Activated CD4-positive, alpha-beta T cell treated with anti-CD3 and anti-CD28 coated beads, Interleukin-2, amount 10 ng/mL, durations not matched to agents 7 days and 5 days (primary cell): ENCODE data around the gene FUBP1. TPM values are rescaled to one million over a fixed set of nuclear protein-coding genes. Genes with fewer than 3 reads are reported as not detected.
"Not testable (repeated sequence)": the region's sequence is repeated elsewhere in the genome, so short reads cannot be mapped to it uniquely, and the experiment has no call there.

Source experiments
- CTCF ChIA-PET: fragments of 350-600 bp; sonication (Branson Sonifier 250); formaldehyde crosslinking; loops from one replicate; lab custom pipeline; 2021; ENCODE audit warnings: antibody characterized with exemption; lab: Charles Lee
- POLR2A ChIA-PET: fragments of 350-600 bp; sonication (Branson Sonifier 250); formaldehyde crosslinking; loops from one replicate; lab custom pipeline; 2021; ENCODE audit warnings: antibody characterized with exemption; lab: Charles Lee
- DNase-seq: peaks from one replicate; pipeline ENCODE4 v3.0.0-alpha.2; 2020
- H3K27ac Mint-ChIP-seq: one replicate; pipeline ENCODE4 v1.8.0; 2021; ENCODE audit warnings: mild to moderate bottlenecking, moderate library complexity, mixed read lengths
- H3K27me3 Mint-ChIP-seq: one replicate; pipeline ENCODE4 v1.8.0; 2021; ENCODE audit warnings: mixed read lengths
- H3K36me3 Mint-ChIP-seq: one replicate; pipeline ENCODE4 v1.8.0; 2021; ENCODE audit warnings: low read depth, mixed read lengths
- H3K4me1 Mint-ChIP-seq: one replicate; pipeline ENCODE4 v1.8.0; 2021; ENCODE audit warnings: mixed read lengths
- H3K4me3 Mint-ChIP-seq: one replicate; pipeline ENCODE4 v1.8.0; 2021; ENCODE audit warnings: mild to moderate bottlenecking, moderate library complexity, mixed read lengths
- H3K9me3 Mint-ChIP-seq: one replicate; pipeline ENCODE4 v1.8.0; 2021; ENCODE audit warnings: mixed read lengths
- total RNA-seq, 2 experiments: library from RNA; stranded (reverse); gene quantifications; one replicate each; pipeline ENCODE4 v1.2.3, GENCODE V29; 2021

FUBP1 gene
- total RNA-seq, 2 experiments from 2014 or later: 193 to 217 TPM

DNA sequence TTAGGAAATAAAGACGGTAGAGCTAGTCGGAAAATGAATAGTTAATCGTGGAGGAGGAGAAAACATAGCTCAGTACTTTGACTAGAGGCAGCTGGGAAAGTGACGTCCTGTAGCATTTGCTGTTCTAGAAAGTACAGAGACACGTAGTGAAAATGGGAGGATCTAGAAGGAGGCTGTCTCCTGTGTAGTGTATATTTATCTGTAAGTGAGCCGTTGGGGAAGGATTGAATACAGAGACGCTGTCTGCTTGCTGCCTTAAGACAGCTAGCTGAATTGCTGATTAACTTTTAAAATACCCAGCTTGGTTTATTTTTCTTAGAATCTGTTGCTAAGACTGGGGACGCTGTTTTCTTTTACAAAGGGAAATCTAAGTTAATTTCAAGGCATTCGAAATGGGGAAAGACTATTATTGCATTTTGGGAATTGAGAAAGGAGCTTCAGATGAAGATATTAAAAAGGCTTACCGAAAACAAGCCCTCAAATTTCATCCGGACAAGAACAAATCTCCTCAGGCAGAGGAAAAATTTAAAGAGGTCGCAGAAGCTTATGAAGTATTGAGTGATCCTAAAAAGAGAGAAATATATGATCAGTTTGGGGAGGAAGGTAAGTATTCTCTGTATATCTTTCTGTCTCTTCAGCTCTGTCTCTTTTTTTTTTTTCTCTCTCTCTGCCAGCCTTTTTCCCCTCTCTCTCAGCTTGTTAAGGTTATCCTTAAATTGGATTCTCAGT lies 26.0 kb upstream of the FUBP1 start, which contains the start of gene DNAJB4:
DNAJB4 (plus strand) TSS at position 221 of the 729 bp plus-strand sequence; CDS start at position 393, 172 bp downstream.
- no peaks in the 10 kb centered on the region for H3K9me3 Mint-ChIP-seq
- H3K4me1 Mint-ChIP-seq: peaks cover 38% of the 10 kb centered on the region
- CTCF ChIA-PET: interaction anchor here (0.6 to 2.7 kb wide), 9 partner anchors 9 to 1850 kb away, joined by 3 to 12 read pairs (median 3); partner anchors contain the start of gene FUBP1
- H3K4me3 Mint-ChIP-seq: peak within 1 kb of the TSS; percentile 88
- no peaks in the 10 kb centered on the region for H3K36me3 Mint-ChIP-seq
- H3K27ac Mint-ChIP-seq: peak within 1 kb of the TSS; percentile 98
- POLR2A ChIA-PET: interaction anchor here (0.6 to 2.5 kb wide), 20 partner anchors 10 to 836 kb away, joined by 3 to 64 read pairs (median 4); partner anchors contain the start of genes FUBP1, IFI44, IFI44L and MIGA1
- peak; percentile 86 for DNase-seq
- H3K27me3 Mint-ChIP-seq: peaks cover 1% of the 10 kb centered on the region

DNA sequence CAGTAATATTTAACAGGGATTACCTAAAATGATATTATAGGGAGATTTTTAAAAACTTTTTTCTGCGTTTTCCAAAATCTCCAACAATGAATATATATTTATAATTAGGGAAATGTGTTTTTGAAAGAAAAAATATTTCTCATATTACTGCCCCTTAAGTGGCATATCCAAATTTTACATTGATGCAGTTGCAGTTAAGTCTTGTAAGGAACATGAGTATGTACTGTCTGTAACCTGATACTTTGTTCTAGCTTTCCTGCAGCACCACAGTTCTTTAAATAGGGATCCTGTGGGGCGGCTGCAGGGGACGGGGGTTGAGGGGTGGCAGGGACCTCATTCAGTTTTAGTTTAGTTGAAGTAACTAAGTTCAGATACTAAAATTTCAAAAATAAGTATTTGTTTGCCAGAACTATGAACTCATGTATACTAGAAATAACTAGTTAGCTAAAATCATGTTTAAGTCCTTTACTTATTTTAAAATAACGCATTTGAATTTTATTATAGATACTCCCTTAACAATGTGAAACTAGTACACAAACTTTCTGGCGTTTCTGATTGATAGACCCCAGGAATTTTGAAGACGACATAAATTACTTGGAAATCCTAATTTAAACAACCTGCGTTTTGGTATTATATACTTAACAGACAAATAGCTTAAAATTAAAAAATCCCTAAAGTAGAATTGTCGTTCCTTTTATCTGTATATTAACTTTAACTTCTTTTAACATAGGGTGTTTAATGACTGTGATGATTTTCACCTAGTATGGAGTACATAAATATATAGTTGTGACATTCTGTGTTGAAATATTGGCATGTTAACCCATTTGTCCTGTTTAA lies 25.2 kb upstream of the FUBP1 start:
- CTCF ChIA-PET: interaction anchor here (0.6 to 2.7 kb wide), 9 partner anchors 8 to 1849 kb away, joined by 3 to 12 read pairs (median 3); partner anchors contain the start of gene FUBP1
- peak; percentile 53 for DNase-seq
- POLR2A ChIA-PET: interaction anchor here (0.7 to 2.5 kb wide), 16 partner anchors 9 to 674 kb away, joined by 3 to 64 read pairs (median 4); partner anchors contain the start of genes FUBP1, IFI44, IFI44L and MIGA1
- Mint-ChIP-seq H3K27me3 (peaks cover 1% of the 10 kb centered on the region), H3K4me1 (peaks cover 33% of the 10 kb centered on the region), H3K4me3 (peak overlapping the region; percentile 88), H3K36me3 (no peaks in the 10 kb centered on the region), H3K27ac (peak overlapping the region; percentile 98), H3K9me3 (no peaks in the 10 kb centered on the region)

DNA sequence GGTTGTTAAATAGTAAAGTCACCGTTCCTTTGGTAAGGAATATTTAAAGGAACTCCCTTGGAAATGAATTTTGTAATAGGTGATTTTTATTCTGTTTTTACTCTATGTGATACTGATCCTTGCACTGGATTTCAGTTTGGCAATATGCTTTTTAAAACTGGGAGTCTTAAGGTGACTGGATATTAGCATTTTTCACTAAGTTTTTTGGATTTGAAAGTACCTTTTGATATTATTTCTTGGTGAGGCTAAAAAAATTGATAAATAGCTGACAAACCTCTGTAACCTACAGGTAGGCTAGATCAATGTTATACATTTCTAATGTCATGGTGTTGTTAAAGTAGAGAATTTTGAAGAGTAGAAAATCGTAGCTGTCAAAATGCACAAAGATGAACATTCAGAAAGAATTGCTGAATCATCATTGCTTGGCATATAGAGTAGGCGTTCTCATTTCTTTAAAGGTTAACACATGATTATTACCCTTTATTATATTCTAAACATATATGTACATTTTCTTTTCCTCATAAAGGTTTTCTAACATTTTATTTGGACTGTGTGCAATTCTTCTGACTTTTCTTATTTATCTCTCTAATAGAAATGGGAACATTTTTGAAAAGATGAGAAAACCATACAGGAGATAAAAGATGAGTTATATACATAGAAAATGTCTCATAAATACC lies 24.3 kb upstream of the FUBP1 start:
- ChIA-PET POLR2A (interaction anchor here (1.7 to 2.5 kb wide), 3 partner anchors 22 to 76 kb away, joined by 5 to 14 read pairs (median 5); partner anchors contain the start of gene FUBP1), CTCF (interaction anchor here (1.0 to 2.5 kb wide), 4 partner anchors 13 to 25 kb away, joined by 3 to 11 read pairs (median 6); partner anchors contain the start of gene FUBP1)
- peak overlapping the region; percentile 56 for H3K27ac Mint-ChIP-seq
- no peak for DNase-seq
- H3K9me3 Mint-ChIP-seq: no peaks in the 10 kb centered on the region
- no peaks in the 10 kb centered on the region for H3K36me3 Mint-ChIP-seq
- H3K4me1 Mint-ChIP-seq: peaks cover 29% of the 10 kb centered on the region
- peak overlapping the region; percentile 40 for H3K4me3 Mint-ChIP-seq
- H3K27me3 Mint-ChIP-seq: peaks cover 1% of the 10 kb centered on the region

DNA sequence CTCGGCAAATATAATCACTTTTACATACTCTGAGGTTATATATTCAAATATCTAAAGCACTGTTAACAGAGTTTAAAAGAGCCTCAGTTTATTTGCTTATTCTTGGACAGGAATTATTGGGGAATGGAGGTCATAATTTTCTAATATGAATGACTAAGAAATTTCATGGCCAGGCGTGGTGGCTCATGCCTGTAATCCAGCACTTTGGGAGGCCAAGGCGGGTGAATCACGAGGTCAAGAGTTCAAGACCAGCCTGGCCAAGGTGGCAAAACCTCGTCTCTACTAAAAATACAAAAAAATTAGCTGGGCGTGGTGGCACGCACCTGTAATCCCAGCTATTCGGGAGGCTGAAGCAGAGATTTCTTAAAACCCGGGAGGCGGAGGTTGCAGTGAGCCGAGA lies 21.7 kb upstream of the FUBP1 start:
- H3K27ac Mint-ChIP-seq, H3K27me3 Mint-ChIP-seq, H3K36me3 Mint-ChIP-seq, H3K9me3 Mint-ChIP-seq, H3K4me3 Mint-ChIP-seq, POLR2A ChIA-PET, DNase-seq: not testable (repeated sequence)
- CTCF ChIA-PET: interaction anchor here (1.0 kb wide), 1 partner anchor 15 kb away, joined by 3 read pairs; no protein-coding TSS in a partner anchor
- H3K4me1 Mint-ChIP-seq: peaks cover 15% of the 10 kb centered on the region

DNA sequence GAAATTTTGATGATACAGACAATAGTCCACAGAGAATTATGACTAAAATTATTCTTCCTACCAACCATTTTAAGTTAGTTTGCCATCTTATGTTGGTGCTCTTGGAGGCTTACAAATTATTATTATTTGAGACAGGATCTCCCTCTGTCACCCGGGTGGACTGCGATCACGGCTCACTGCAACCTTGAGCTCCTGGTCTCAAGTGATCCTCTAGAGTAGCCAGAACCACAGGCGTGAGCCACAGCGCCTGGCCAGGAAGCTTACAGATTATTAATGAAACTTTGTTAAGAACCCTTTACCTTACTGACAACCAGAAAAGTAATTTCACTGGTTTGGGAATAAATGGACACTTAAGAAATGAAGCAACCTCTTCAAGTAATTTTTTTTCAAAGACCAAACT lies 17.9 kb upstream of the FUBP1 start:
- POLR2A ChIA-PET: no interaction called here
- DNase-seq: no peak
- no peaks in the 10 kb centered on the region for H3K9me3 Mint-ChIP-seq
- H3K27me3 Mint-ChIP-seq: no peaks in the 10 kb centered on the region
- no peak overlapping the region for H3K27ac Mint-ChIP-seq
- CTCF ChIA-PET: interaction anchor here (2.5 to 2.6 kb wide), 2 partner anchors 11 to 16 kb away, joined by 10 to 11 read pairs; no protein-coding TSS in a partner anchor
- H3K4me1 Mint-ChIP-seq: peaks cover 2% of the 10 kb centered on the region
- no peak overlapping the region for H3K4me3 Mint-ChIP-seq
- H3K36me3 Mint-ChIP-seq: peaks cover 11% of the 10 kb centered on the region

DNA sequence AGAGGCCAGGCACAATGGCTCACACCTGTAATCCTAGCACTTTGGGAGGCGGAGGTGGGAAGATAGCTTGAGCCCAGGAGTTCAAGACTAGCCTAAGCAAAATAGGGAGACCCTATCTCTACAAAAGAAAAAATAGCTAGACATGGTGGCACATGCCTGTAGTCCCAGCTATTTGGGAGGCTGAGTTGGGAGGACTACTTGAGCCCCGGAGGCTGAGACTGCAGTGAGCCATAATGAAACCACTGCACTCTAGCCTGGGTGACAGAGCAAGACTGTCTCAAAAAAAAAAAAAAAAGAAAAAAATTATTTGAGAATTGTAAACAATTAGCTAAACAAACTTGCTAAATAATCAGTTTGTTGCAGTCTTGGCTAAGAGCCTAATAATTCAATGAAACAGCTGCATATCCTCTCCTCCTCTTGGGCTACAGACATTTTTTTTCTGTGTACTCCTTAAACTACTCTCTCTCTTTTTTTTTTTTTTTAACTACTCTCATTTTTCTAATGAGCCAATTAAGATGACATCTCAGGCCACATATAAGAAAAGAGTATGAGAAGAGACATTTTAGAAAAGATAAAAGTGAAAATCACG lies 15.3 kb upstream of the FUBP1 start:
- POLR2A ChIA-PET: interaction anchor here (2.2 kb wide), 1 partner anchor 11 kb away, joined by 9 read pairs; the partner anchor contains the start of gene DNAJB4
- CTCF ChIA-PET: interaction anchor here (0.5 to 2.6 kb wide), 7 partner anchors 12 to 260 kb away, joined by 3 to 10 read pairs (median 3); partner anchors contain the start of gene FUBP1

DNA sequence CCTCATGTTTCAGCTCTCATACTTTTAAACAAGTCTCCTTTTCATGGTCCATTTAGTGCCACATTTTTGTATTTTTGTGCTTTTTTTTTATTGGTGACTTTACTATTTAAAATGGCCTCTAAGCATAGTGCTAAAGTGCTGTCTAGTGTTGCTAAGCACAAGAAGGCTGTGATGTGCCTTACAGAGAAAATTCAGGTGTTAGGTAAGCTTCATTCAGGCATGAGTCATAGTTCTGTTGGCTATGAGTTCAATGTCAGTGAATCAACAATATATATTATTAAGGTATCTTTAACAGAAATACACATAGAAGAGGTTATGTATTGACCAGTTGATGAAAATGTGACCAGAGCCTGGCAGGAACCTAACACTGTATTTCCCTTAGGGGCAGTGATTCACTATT lies 12.8 kb upstream of the FUBP1 start:
- H3K9me3 Mint-ChIP-seq: no peaks in the 10 kb centered on the region
- POLR2A ChIA-PET: no interaction called here
- no peak for DNase-seq
- peaks cover 23% of the 10 kb centered on the region for H3K36me3 Mint-ChIP-seq
- CTCF ChIA-PET: interaction anchor here (1.0 to 2.0 kb wide), 2 partner anchors 10 to 13 kb away, joined by 3 to 8 read pairs; no protein-coding TSS in a partner anchor
- peaks cover 17% of the 10 kb centered on the region for H3K4me1 Mint-ChIP-seq
- H3K27me3 Mint-ChIP-seq: no peaks in the 10 kb centered on the region
- no peak overlapping the region for H3K27ac Mint-ChIP-seq
- H3K4me3 Mint-ChIP-seq: no peak overlapping the region

More for the DNA sequence above, 15.3 kb upstream of the FUBP1 start:
- peaks cover 24% of the 10 kb centered on the region for H3K36me3 Mint-ChIP-seq
- peaks cover 16% of the 10 kb centered on the region for H3K4me1 Mint-ChIP-seq
- H3K9me3 Mint-ChIP-seq: no peaks in the 10 kb centered on the region
- no peak for DNase-seq
- H3K27me3 Mint-ChIP-seq: no peaks in the 10 kb centered on the region
- no peak overlapping the region for H3K4me3 Mint-ChIP-seq
- no peak overlapping the region for H3K27ac Mint-ChIP-seq

DNA sequence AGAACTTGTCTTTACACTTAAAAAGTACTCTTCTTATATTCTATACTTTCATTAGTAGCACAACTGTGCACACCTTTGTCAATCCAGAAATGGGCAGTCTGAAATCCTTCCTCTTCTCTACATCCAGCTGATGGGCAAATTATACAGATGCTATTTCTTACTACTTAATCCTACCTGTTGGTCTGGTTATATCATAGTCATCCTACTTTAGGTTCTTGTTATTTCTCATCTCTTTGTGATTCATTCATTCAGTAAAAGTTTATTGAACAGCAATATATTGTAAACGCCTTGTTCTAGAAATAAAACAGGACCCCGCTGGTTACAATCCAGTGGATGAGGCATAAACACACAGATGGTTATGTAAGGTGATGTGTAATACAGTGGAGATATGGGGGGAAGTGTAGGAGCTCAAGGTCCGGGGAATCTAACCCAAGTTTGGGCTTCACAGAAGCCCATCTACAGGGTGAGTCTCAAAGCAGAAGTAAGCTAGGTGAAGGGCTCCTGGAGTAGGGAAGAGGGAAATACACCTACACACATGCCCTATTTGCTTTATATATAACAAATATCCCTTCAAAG lies 11.8 kb upstream of the FUBP1 start:
- Mint-ChIP-seq H3K9me3 (no peaks in the 10 kb centered on the region), H3K4me3 (no peak overlapping the region), H3K36me3 (peaks cover 27% of the 10 kb centered on the region), H3K27me3 (no peaks in the 10 kb centered on the region), H3K27ac (no peak overlapping the region), H3K4me1 (peaks cover 20% of the 10 kb centered on the region)
- POLR2A ChIA-PET: interaction anchor here (0.6 to 0.7 kb wide), 2 partner anchors 14 to 41 kb away, joined by 3 read pairs; partner anchors contain the start of gene DNAJB4
- CTCF ChIA-PET: interaction anchor here (0.5 to 2.0 kb wide), 5 partner anchors 11 to 15 kb away, joined by 3 to 8 read pairs (median 4); partner anchors contain the start of gene FUBP1
- no peak for DNase-seq

DNA sequence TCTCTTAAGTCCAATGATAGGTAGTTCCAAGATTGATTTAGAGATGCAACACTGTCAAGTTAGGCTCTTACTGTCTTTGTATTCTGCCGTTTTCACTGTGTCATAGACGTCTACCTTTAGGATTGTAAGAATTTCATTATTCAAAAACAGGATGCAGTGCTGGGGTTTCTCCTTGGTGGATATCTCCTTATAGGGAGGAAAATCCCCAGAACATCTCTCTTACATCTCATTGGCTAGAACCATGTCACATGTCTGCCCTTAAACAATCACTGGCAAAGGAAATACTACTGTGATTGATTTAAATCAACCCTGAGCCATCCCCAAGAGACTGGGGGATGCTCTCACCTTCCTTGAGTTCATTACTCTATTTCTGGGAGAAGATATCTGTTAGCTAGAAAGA lies 10.9 kb upstream of the FUBP1 start:
- ChIA-PET CTCF (interaction anchor here (2.0 kb wide), 1 partner anchor 12 kb away, joined by 8 read pairs; no protein-coding TSS in a partner anchor), POLR2A (no interaction called here)
- H3K27ac Mint-ChIP-seq: no peak overlapping the region

DNA sequence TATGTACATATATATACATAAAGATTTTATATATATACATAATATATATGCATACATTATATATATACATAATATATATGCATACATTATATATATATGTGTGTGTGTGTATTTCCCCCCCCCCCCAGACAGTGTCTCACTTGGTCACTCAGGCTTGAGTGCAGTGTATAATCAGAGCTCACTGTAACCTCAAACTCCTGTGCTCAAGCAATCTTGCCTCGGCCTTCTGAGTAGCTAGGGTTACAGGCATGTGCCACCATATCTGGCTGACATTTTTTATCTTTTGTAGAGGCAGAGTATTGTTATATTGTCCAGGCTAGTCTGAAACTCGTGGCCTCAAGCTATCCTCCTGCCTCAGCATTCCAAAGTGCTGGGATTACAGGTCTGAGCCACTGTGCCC lies 9.0 kb upstream of the FUBP1 start:
- Mint-ChIP-seq H3K27me3 (no peaks in the 10 kb centered on the region), H3K4me1 (peaks cover 32% of the 10 kb centered on the region), H3K27ac (no peak overlapping the region), H3K9me3 (no peaks in the 10 kb centered on the region), H3K4me3 (no peak overlapping the region), H3K36me3 (peaks cover 39% of the 10 kb centered on the region)
- DNase-seq: no peak
- ChIA-PET POLR2A (no interaction called here), CTCF (interaction anchor here (0.8 kb wide), 1 partner anchor 23 kb away, joined by 3 read pairs; no protein-coding TSS in a partner anchor)

More for the DNA sequence above, 10.9 kb upstream of the FUBP1 start:
- peaks cover 22% of the 10 kb centered on the region for H3K4me1 Mint-ChIP-seq
- H3K27me3 Mint-ChIP-seq: no peaks in the 10 kb centered on the region
- no peaks in the 10 kb centered on the region for H3K9me3 Mint-ChIP-seq
- DNase-seq: no peak
- H3K36me3 Mint-ChIP-seq: peaks cover 32% of the 10 kb centered on the region
- H3K4me3 Mint-ChIP-seq: no peak overlapping the region

DNA sequence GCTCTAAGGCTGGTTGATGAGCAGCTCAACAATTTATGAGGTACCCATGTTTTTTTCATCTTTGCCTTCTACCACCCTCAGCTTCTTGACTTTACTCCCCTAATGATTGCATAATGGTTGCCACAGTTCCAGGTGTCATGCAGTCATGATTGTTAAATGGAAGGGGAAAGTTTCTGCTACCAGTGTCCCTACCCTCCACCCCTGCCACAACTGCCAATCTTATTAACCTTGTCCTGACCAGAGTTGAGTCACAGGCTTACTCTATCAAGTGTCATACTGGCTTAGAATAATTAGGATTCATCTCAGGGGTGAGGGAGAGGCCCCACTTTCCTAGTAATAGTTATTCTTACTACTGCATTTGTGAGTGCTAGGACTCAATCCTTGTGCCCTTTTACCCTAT lies 7.9 kb upstream of the FUBP1 start:
- peaks cover 34% of the 10 kb centered on the region for H3K4me1 Mint-ChIP-seq
- POLR2A ChIA-PET: no interaction called here
- DNase-seq: no peak
- CTCF ChIA-PET: interaction anchor here (1.4 to 3.2 kb wide), 3 partner anchors 9 to 16 kb away, joined by 3 to 11 read pairs (median 4); no protein-coding TSS in a partner anchor
- no peak overlapping the region for H3K27ac Mint-ChIP-seq
- H3K36me3 Mint-ChIP-seq: peaks cover 37% of the 10 kb centered on the region
- H3K4me3 Mint-ChIP-seq: no peak overlapping the region
- H3K27me3 Mint-ChIP-seq: no peaks in the 10 kb centered on the region
- no peaks in the 10 kb centered on the region for H3K9me3 Mint-ChIP-seq
